Keratinocyte (primary cell): ENCODE data around the gene KYNU. TPM values are rescaled to one million over a fixed set of nuclear protein-coding genes. Genes with fewer than 3 reads are reported as not detected.
A peak's percentile ranks its signal among the peaks of the same experiment; 100 is the strongest.

Source experiments
- DNase-seq: peaks from one replicate; pipeline ENCODE4 v3.0.0-alpha.2; 2011; ENCODE audit warnings: low read depth, missing footprints, low spot score
- FAIRE-seq: peaks from 2 replicates; lab custom pipeline; 2011; peaks lifted over from hg19 to GRCh38; lab: Jason Lieb, UNC
- H2AFZ ChIP-seq: 2 replicates; pipeline ENCODE4 v1.6.0; 2012; ENCODE audit warnings: low read length, control low read depth, inconsistent platforms; ENCODE audit not compliant: control insufficient read depth
- H3K27ac ChIP-seq: 2 replicates; pipeline ENCODE4 v1.5.1; 2011; ENCODE audit warnings: low read length; ENCODE audit not compliant: control insufficient read depth, insufficient read depth
- H3K27me3 ChIP-seq: 3 replicates; pipeline ENCODE4 v1.6.0; 2011; ENCODE audit warnings: low read length; ENCODE audit not compliant: control insufficient read depth, insufficient read depth; ENCODE audit errors: extremely low read depth
- H3K36me3 ChIP-seq, 2 experiments: 2 replicates in 1 of 2; 3 replicates in 1 of 2; pipeline ENCODE4 v1.5.1; 2011; ENCODE audit warnings: low read length in 2 of 2, mild to moderate bottlenecking in 1 of 2; ENCODE audit not compliant: control insufficient read depth in 2 of 2, insufficient read depth in 2 of 2; ENCODE audit errors: extremely low read depth in 1 of 2
- H3K4me1 ChIP-seq: 3 replicates; pipeline ENCODE4 v1.5.1; 2011; ENCODE audit warnings: low read length; ENCODE audit not compliant: control insufficient read depth, insufficient read depth; ENCODE audit errors: extremely low read depth
- H3K4me2 ChIP-seq: 3 replicates; pipeline ENCODE4 v1.6.0; 2011; ENCODE audit warnings: low read depth, low read length; ENCODE audit not compliant: control insufficient read depth, insufficient read depth; ENCODE audit errors: extremely low read depth
- H3K4me3 ChIP-seq, 3 experiments: fragments of 200-600 bp in 1 of 3; sonication (generic) in 1 of 3; 2 replicates in 2 of 3; 3 replicates in 1 of 3; pipeline ENCODE4 v1.5.1; 2011 to 2016; ENCODE audit warnings: low read length in 3 of 3, mild to moderate bottlenecking in 3 of 3, control low read depth in 2 of 3, inconsistent platforms in 1 of 3, low read depth in 1 of 3, mixed read lengths in 1 of 3, mixed run types in 1 of 3, moderate library complexity in 1 of 3; ENCODE audit not compliant: control insufficient read depth in 2 of 3, insufficient read depth in 2 of 3; ENCODE audit errors: extremely low read depth in 1 of 3
- H3K79me2 ChIP-seq: 2 replicates; pipeline ENCODE4 v1.6.0; 2012; ENCODE audit warnings: low read length; ENCODE audit not compliant: control insufficient read depth, insufficient read depth
- H3K9ac ChIP-seq: 3 replicates; pipeline ENCODE4 v1.6.0; 2011; ENCODE audit warnings: low read length; ENCODE audit not compliant: control insufficient read depth, insufficient read depth; ENCODE audit errors: extremely low read depth
- H3K9me1 ChIP-seq: 3 replicates; pipeline ENCODE4 v1.6.0; 2011; ENCODE audit warnings: low read length; ENCODE audit not compliant: control insufficient read depth, insufficient read depth; ENCODE audit errors: extremely low read depth
- H3K9me3 ChIP-seq: 2 replicates; pipeline ENCODE4 v1.5.1; 2012; ENCODE audit warnings: low read depth, low read length; ENCODE audit not compliant: control insufficient read depth
- H4K20me1 ChIP-seq: 3 replicates; pipeline ENCODE4 v1.6.0; 2011; ENCODE audit warnings: low read length; ENCODE audit not compliant: control insufficient read depth, insufficient read depth; ENCODE audit errors: extremely low read depth
- CTCF ChIP-seq, 3 experiments: IDR thresholded peaks in 1 of 3; conservative IDR thresholded peaks in 1 of 3; optimal IDR thresholded peaks in 1 of 3; 2 replicates in 2 of 3; 3 replicates in 1 of 3; pipeline versions ENCODE3 to v1.5.1; 2011; ENCODE audit warnings: low read length in 3 of 3, mild to moderate bottlenecking in 3 of 3, moderate library complexity in 2 of 3, control low read depth in 1 of 3, inconsistent platforms in 1 of 3; ENCODE audit not compliant: insufficient read depth in 2 of 3; ENCODE audit errors: extremely low read depth in 1 of 3
- EZH2 ChIP-seq: IDR thresholded peaks from one replicate; pipeline ENCODE4 v1.6.1; 2012; ENCODE audit warnings: inconsistent platforms, mild to moderate bottlenecking, low read length, moderate library complexity
- dilution Hi-C: fragments of 300-500 bp; cut with MboI; formaldehyde crosslinking; loops from one replicate; pipeline ENCODE4 v1.7.0; 2020; ENCODE audit warnings: low sequenced_read_pairs; ENCODE audit not compliant: extremely low pct_ligation_motif_present
- polyA plus RNA-seq, 5 experiments: library from polyadenylated mRNA; depleted of rRNA in 3 of 5; stranded (reverse) in 3 of 5; stranded (forward) in 1 of 5; unstranded in 1 of 5; fragments of >200 nt; gene quantifications; 1 replicate in 1 of 5; 2 replicates in 3 of 5; 3 replicates in 1 of 5; pipeline versions ENCODE4 v1.2.1 to v1.2.3, GENCODE V29; 2011 to 2012; ENCODE audit warnings: missing spikeins in 2 of 5, low read depth in 1 of 5, low replicate concordance in 1 of 5

Gene KYNU
- polyA plus RNA-seq, 1 donor (not counting 4 experiments of a cell fraction or from before 2014, with no cell fraction given): 3.9 TPM

GRCh38 chr2:142871396-142871795 lies 6.1 kb upstream of the KYNU start:
- Histone ChIP-seq H3K27me3 (no peaks in the 10 kb centered on the region), H3K4me1 (peaks cover 56% of the 10 kb centered on the region), H3K4me3 (no peak overlapping the region), H3K36me3 (no peaks in the 10 kb centered on the region), H3K79me2 (no peaks in the 10 kb centered on the region), H2AFZ (no peak overlapping the region), H3K9me1 (no peaks in the 10 kb centered on the region), H3K27ac (peak overlapping the region; percentile 2), H3K4me2 (no peak overlapping the region), H3K9me3 (no peaks in the 10 kb centered on the region), H3K9ac (no peak overlapping the region), H4K20me1 (no peaks in the 10 kb centered on the region)
- dilution Hi-C loops: no loop called here
- TF ChIP-seq CTCF (optimal IDR thresholded peaks at IDR 0.05 in 1 of 3, IDR thresholded peaks at IDR 0.05 in 1 of 3, conservative IDR thresholded peaks at IDR 0.05 in 1 of 3; ENCODE audit: extremely low read depth in 1 of 3, insufficient read depth in 2 of 3, low read length in 3 of 3) (no peak), EZH2 (no peak)
- FAIRE-seq (no peak), DNase-seq (no peak)

DNA sequence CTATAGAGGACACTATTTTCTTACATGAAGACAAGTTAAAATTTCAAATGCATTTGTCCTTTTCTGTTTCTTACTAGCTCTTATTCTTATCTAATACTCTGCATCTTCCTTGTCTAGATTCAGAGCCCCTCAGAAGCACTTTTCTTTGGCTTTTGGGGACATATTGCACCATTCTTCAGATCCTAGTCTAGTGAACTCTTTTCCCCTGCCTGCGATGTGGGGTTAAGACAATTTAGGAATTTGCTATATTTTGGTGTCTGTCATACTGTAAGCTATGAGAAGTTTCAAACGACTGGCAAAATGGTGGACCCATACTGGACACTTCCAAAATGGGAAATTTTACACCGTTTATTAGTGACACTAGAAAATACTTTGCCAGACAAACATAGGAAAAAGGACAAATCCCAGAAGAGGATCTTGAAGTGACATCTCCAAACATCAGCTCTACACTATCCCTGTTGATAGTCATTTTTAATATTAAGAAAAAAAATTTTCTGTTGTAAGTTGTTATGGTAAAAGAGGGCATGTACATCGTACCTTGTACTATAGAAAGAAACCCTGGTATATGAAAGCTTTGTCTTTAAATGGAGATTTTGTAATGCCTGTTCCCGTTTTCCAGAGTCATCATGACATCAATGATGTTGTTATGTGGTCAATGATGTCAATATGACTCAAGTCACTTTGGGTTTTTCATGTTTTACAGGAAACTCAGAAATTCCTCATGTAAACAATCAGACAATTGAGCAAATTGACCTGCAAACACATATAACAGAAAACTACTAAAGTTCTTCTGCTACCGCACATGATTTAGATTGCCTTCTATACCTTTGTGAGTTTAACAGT lies 4.4 kb upstream of the KYNU start:
- FAIRE-seq (peak; percentile 66), DNase-seq (peak; percentile 79)
- Histone ChIP-seq H3K4me1 (peaks cover 41% of the 10 kb centered on the region), H4K20me1 (no peaks in the 10 kb centered on the region), H2AFZ (no peak overlapping the region), H3K9ac (peak overlapping the region; percentile 79), H3K36me3 (no peaks in the 10 kb centered on the region), H3K79me2 (no peaks in the 10 kb centered on the region), H3K4me3 (no peak overlapping the region), H3K4me2 (peak overlapping the region; percentile 69), H3K9me1 (no peaks in the 10 kb centered on the region), H3K9me3 (no peaks in the 10 kb centered on the region), H3K27me3 (no peaks in the 10 kb centered on the region), H3K27ac (peak overlapping the region; percentile 99)
- TF ChIP-seq EZH2 (no peak), CTCF (optimal IDR thresholded peaks at IDR 0.05 in 1 of 3, IDR thresholded peaks at IDR 0.05 in 1 of 3, conservative IDR thresholded peaks at IDR 0.05 in 1 of 3; ENCODE audit: extremely low read depth in 1 of 3, insufficient read depth in 2 of 3, low read length in 3 of 3) (no peak)
- dilution Hi-C loops: no loop called here
